GM23248 (cell line): ENCODE measurements around the gene POP4. TPM values are rescaled to one million over a fixed set of nuclear protein-coding genes. Genes with fewer than 3 reads are reported as not detected.
A peak's percentile ranks its signal among the peaks of the same experiment; 100 is the strongest.

Source experiments
- DNase-seq: peaks from one replicate; pipeline ENCODE4 v3.0.0-alpha.2; 2015
- H2AFZ ChIP-seq: fragments of 200-600 bp; sonication (generic); 2 replicates; pipeline ENCODE4 v1.6.1; 2016; ENCODE audit warnings: antibody characterized with exemption
- H3F3A ChIP-seq: fragments of 200-600 bp; sonication (generic); 2 replicates; pipeline ENCODE4 v1.6.1; 2016; ENCODE audit warnings: mild to moderate bottlenecking, antibody characterized with exemption, mixed run types; ENCODE audit not compliant: insufficient read depth
- H3K27ac ChIP-seq: fragments of 200-600 bp; sonication (generic); 2 replicates; pipeline ENCODE4 v1.5.1; 2016; ENCODE audit warnings: mild to moderate bottlenecking
- H3K27me3 ChIP-seq: fragments of 200-600 bp; sonication (generic); replicated peaks from 2 replicates; pipeline ENCODE4 v1.6.1; 2016; ENCODE audit warnings: mild to moderate bottlenecking; ENCODE audit not compliant: insufficient read depth
- H3K36me3 ChIP-seq: fragments of 200-600 bp; sonication (generic); 2 replicates; pipeline ENCODE4 v1.6.1; 2016; ENCODE audit warnings: low read depth, mild to moderate bottlenecking
- H3K4me1 ChIP-seq: fragments of 200-600 bp; sonication (generic); 2 replicates; pipeline ENCODE4 v1.6.1; 2016; ENCODE audit warnings: mild to moderate bottlenecking; ENCODE audit not compliant: insufficient read depth
- H3K4me2 ChIP-seq: fragments of 200-600 bp; sonication (generic); one replicate; pipeline ENCODE4 v1.6.1; 2016; ENCODE audit warnings: mild to moderate bottlenecking; ENCODE audit not compliant: unreplicated experiment
- H3K4me3 ChIP-seq: fragments of 200-600 bp; sonication (generic); 2 replicates; pipeline ENCODE4 v1.5.1; 2016; ENCODE audit warnings: mild to moderate bottlenecking
- H3K79me2 ChIP-seq: fragments of 200-600 bp; sonication (generic); 2 replicates; pipeline ENCODE4 v1.6.1; 2016; ENCODE audit warnings: mild to moderate bottlenecking; ENCODE audit not compliant: insufficient read depth
- H3K9ac ChIP-seq: fragments of 200-600 bp; sonication (generic); 2 replicates; pipeline ENCODE4 v1.6.1; 2016; ENCODE audit warnings: mild to moderate bottlenecking
- H3K9me2 ChIP-seq: fragments of 200-600 bp; sonication (generic); 2 replicates; pipeline ENCODE4 v1.6.1; 2016; ENCODE audit warnings: mixed run types, mild to moderate bottlenecking, moderate library complexity; ENCODE audit not compliant: insufficient read depth
- H3K9me3 ChIP-seq: fragments of 200-600 bp; sonication (generic); one replicate; pipeline ENCODE4 v1.6.1; 2017; ENCODE audit warnings: low read depth
- H4K20me1 ChIP-seq: fragments of 200-600 bp; sonication (generic); 2 replicates; pipeline ENCODE4 v1.6.0; 2016; ENCODE audit not compliant: insufficient read depth
- EZH2 ChIP-seq: fragments of 200-600 bp; sonication (generic); IDR thresholded peaks from 2 replicates; pipeline ENCODE4 v1.6.1; 2018; ENCODE audit warnings: antibody characterized with exemption, mild to moderate bottlenecking; ENCODE audit not compliant: insufficient read depth, poor library complexity, severe bottlenecking
- EZH2phosphoT487 ChIP-seq: fragments of 200-600 bp; sonication (generic); IDR thresholded peaks from 2 replicates; pipeline ENCODE4 v1.6.1; 2018; ENCODE audit warnings: antibody characterized with exemption, moderate library complexity, mild to moderate bottlenecking, low read depth; ENCODE audit not compliant: insufficient read depth
- WGBS, 2 experiments: methylation state at CpG; one replicate each; pipeline ENCODE4 v1.1.6; 2015 to 2017; ENCODE audit warnings: low lambda C conversion rate in 2 of 2, low coverage in 1 of 2; ENCODE audit errors: missing lambda C conversion rate in 2 of 2; 5-methylcytosine and 5-hydroxymethylcytosine counted together
- in situ Hi-C: fragments of 300-500 bp; cut with MboI; formaldehyde crosslinking; loops from 2 replicates; pipeline ENCODE4 v1.15.0; 2020
- polyA plus RNA-seq: library from polyadenylated mRNA; unstranded; fragments of >200 nt; fragmentation: Nextera tagmentation; extraction: Ambion mirVana; gene quantifications from 2 replicates; pipeline ENCODE4 v1.2.1, GENCODE V29; 2016
- total RNA-seq: library from RNA; depleted of rRNA; stranded (reverse); fragments of >200 nt; shearing (Covaris generic); gene quantifications from 2 replicates; pipeline ENCODE4 v1.2.3, GENCODE V29; 2014

Gene POP4
- total and polyA plus RNA-seq, 2 experiments from 2014 or later: 65.8 to 132 TPM

GRCh38 chr19:29593869-29594268 lies 12.2 kb upstream of the POP4 start:
- Histone ChIP-seq H3K9ac (no peak overlapping the region), H3K27me3 (peaks cover 28% of the 10 kb centered on the region), H3K4me1 (no peaks in the 10 kb centered on the region), H2AFZ (no peak overlapping the region), H3K4me2 (no peak overlapping the region), H3K27ac (no peak overlapping the region), H3K36me3 (no peaks in the 10 kb centered on the region), H3K79me2 (no peaks in the 10 kb centered on the region), H3K9me3 (no peaks in the 10 kb centered on the region), H3K4me3 (no peak overlapping the region), H3F3A (no peaks in the 10 kb centered on the region), H3K9me2 (no peaks in the 10 kb centered on the region), H4K20me1 (no peaks in the 10 kb centered on the region)
- WGBS, 2 experiments: 54 to 68% methylated on average over 6 of the region's 6 CpGs
- in situ Hi-C loops: no loop called here
- no peak for DNase-seq
- TF ChIP-seq EZH2phosphoT487 (no peak), EZH2 (no peak)

- Histone ChIP-seq H4K20me1 (no peaks in the 10 kb centered on the region), H3K9me2 (no peaks in the 10 kb centered on the region), H3K9ac (no peak overlapping the region), H3K4me1 (no peaks in the 10 kb centered on the region), H3K9me3 (no peaks in the 10 kb centered on the region), H2AFZ (no peak overlapping the region), H3K4me3 (no peak overlapping the region), H3F3A (no peaks in the 10 kb centered on the region), H3K79me2 (no peaks in the 10 kb centered on the region), H3K36me3 (no peaks in the 10 kb centered on the region), H3K27me3 (peaks cover 28% of the 10 kb centered on the region), H3K27ac (no peak overlapping the region), H3K4me2 (no peak overlapping the region)
- WGBS, 2 experiments: 17 to 20% methylated on average over 10 of the region's 10 CpGs
- no peak for DNase-seq
- TF ChIP-seq EZH2phosphoT487 (no peak), EZH2 (no peak)
- in situ Hi-C loops: no loop called here
Observed at GRCh38 chr19:29596080-29596727, 9.9 kb upstream of the POP4 start.

GRCh38 chr19:29596885-29597525 lies 9.1 kb upstream of the POP4 start:
- Histone ChIP-seq H3K9ac (no peak overlapping the region), H3K4me3 (no peak overlapping the region), H3K9me2 (no peaks in the 10 kb centered on the region), H3K4me1 (no peaks in the 10 kb centered on the region), H3K27me3 (peaks cover 21% of the 10 kb centered on the region), H3K79me2 (no peaks in the 10 kb centered on the region), H3K36me3 (no peaks in the 10 kb centered on the region), H4K20me1 (no peaks in the 10 kb centered on the region), H2AFZ (no peak overlapping the region), H3K27ac (no peak overlapping the region), H3K4me2 (no peak overlapping the region), H3K9me3 (no peaks in the 10 kb centered on the region), H3F3A (no peaks in the 10 kb centered on the region)
- DNase-seq: peak; percentile 43
- in situ Hi-C loops: no loop called here
- 8% methylated on average over 9 of the region's 9 CpGs for WGBS, 2 experiments
- TF ChIP-seq EZH2phosphoT487: no peak
- no peak for TF ChIP-seq EZH2

- Histone ChIP-seq H3K79me2 (no peaks in the 10 kb centered on the region), H3K4me2 (no peak overlapping the region), H3K27me3 (peaks cover 21% of the 10 kb centered on the region), H3K27ac (no peak overlapping the region), H2AFZ (no peak overlapping the region), H3K4me1 (no peaks in the 10 kb centered on the region), H3K9me2 (no peaks in the 10 kb centered on the region), H3K9me3 (no peaks in the 10 kb centered on the region), H3K9ac (no peak overlapping the region), H3K36me3 (no peaks in the 10 kb centered on the region), H4K20me1 (no peaks in the 10 kb centered on the region), H3K4me3 (no peak overlapping the region), H3F3A (no peaks in the 10 kb centered on the region)
- DNase-seq: no peak
- in situ Hi-C loops: no loop called here
- no peak for TF ChIP-seq EZH2
- no peak for TF ChIP-seq EZH2phosphoT487
- 26 to 29% methylated on average over 7 of the region's 7 CpGs for WGBS, 2 experiments
Observed at GRCh38 chr19:29598036-29598435, 8.0 kb upstream of the POP4 start.
